H9 (cell line): ENCODE measurements around the gene CCSER1. TPM values are rescaled to one million over a fixed set of nuclear protein-coding genes. Genes with fewer than 3 reads are reported as not detected.

Source experiments
- DNase-seq: peaks from one replicate; pipeline ENCODE4 v3.0.0-alpha.2; 2017
- H2AFZ ChIP-seq: one replicate; pipeline ENCODE4 v1.6.1; 2013; ENCODE audit warnings: mild to moderate bottlenecking, low read length, control low read depth, moderate library complexity
- H2AK5ac ChIP-seq: 2 replicates; pipeline ENCODE4 v1.6.1; 2013; ENCODE audit warnings: low read length, control low read depth, mixed read lengths; ENCODE audit not compliant: insufficient read length
- H2BK120ac ChIP-seq: one replicate; pipeline ENCODE4 v1.6.1; 2013; ENCODE audit warnings: low read depth, mild to moderate bottlenecking, low read length, control low read depth, inconsistent platforms; ENCODE audit not compliant: poor library complexity, severe bottlenecking
- H2BK12ac ChIP-seq: 2 replicates; pipeline ENCODE4 v1.6.1; 2013; ENCODE audit warnings: low read length, control low read depth, mixed read lengths, low read depth; ENCODE audit not compliant: insufficient read length
- H2BK15ac ChIP-seq: 2 replicates; pipeline ENCODE4 v1.6.1; 2013; ENCODE audit warnings: low read depth, low read length, control low read depth
- H2BK20ac ChIP-seq: one replicate; pipeline ENCODE4 v1.6.1; 2013; ENCODE audit warnings: low read depth, mild to moderate bottlenecking, low read length, control low read depth, inconsistent platforms; ENCODE audit not compliant: poor library complexity, severe bottlenecking
- H2BK5ac ChIP-seq: 2 replicates; pipeline ENCODE4 v1.6.1; 2013; ENCODE audit warnings: low read length, control low read depth, mixed read lengths; ENCODE audit not compliant: insufficient read length
- H3K14ac ChIP-seq: 2 replicates; pipeline ENCODE4 v1.6.1; 2013; ENCODE audit warnings: low read length, control low read depth; ENCODE audit not compliant: insufficient read depth
- H3K18ac ChIP-seq: 2 replicates; pipeline ENCODE4 v1.6.1; 2013; ENCODE audit warnings: low read depth, mild to moderate bottlenecking, mixed read lengths, low read length, control low read depth; ENCODE audit not compliant: insufficient read length
- H3K23ac ChIP-seq: 2 replicates; pipeline ENCODE4 v1.6.1; 2013; ENCODE audit warnings: low read length, control low read depth, mixed read lengths, low read depth; ENCODE audit not compliant: insufficient read length
- H3K23me2 ChIP-seq: 2 replicates; pipeline ENCODE4 v1.6.1; 2013; ENCODE audit warnings: low read depth, mild to moderate bottlenecking, mixed read lengths, low read length, control low read depth; ENCODE audit not compliant: insufficient read length, poor library complexity, severe bottlenecking
- H3K27ac ChIP-seq: 2 replicates; pipeline ENCODE4 v1.5.1; 2013; ENCODE audit warnings: low read length, control low read depth, mixed read lengths, low read depth; ENCODE audit not compliant: insufficient read length
- H3K27me3 ChIP-seq: 2 replicates; pipeline ENCODE4 v1.6.1; 2013; ENCODE audit warnings: low read length, control low read depth, inconsistent platforms; ENCODE audit not compliant: insufficient read depth
- H3K4ac ChIP-seq: 2 replicates; pipeline ENCODE4 v1.6.1; 2013; ENCODE audit warnings: low read depth, mild to moderate bottlenecking, control low read depth, inconsistent platforms, low read length, moderate library complexity
- H3K4me1 ChIP-seq: 2 replicates; pipeline ENCODE4 v1.6.1; 2013; ENCODE audit warnings: low read length, control low read depth, inconsistent platforms; ENCODE audit not compliant: insufficient read depth
- H3K4me2 ChIP-seq: 2 replicates; pipeline ENCODE4 v1.6.1; 2013; ENCODE audit warnings: low read length, control low read depth, mixed read lengths; ENCODE audit not compliant: insufficient read length, insufficient read depth
- H3K56ac ChIP-seq: 2 replicates; pipeline ENCODE4 v1.6.1; 2013; ENCODE audit warnings: low read depth, mild to moderate bottlenecking, mixed read lengths, low read length, control low read depth; ENCODE audit not compliant: insufficient read length
- H3K79me1 ChIP-seq: 2 replicates; pipeline ENCODE4 v1.6.1; 2013; ENCODE audit warnings: low read depth, mild to moderate bottlenecking, moderate library complexity, low read length, control low read depth, inconsistent platforms; ENCODE audit not compliant: insufficient read depth, poor library complexity, severe bottlenecking
- H3K79me2 ChIP-seq: 2 replicates; pipeline ENCODE4 v1.6.1; 2013; ENCODE audit warnings: low read length, control low read depth, inconsistent platforms; ENCODE audit not compliant: insufficient read depth
- H3K9ac ChIP-seq: 2 replicates; pipeline ENCODE4 v1.6.1; 2013; ENCODE audit warnings: low read length, control low read depth, mixed read lengths; ENCODE audit not compliant: insufficient read length; ENCODE audit errors: extremely low read depth
- H3K9me3 ChIP-seq: one replicate; pipeline ENCODE4 v1.6.1; 2013; ENCODE audit warnings: low read depth, low read length, inconsistent platforms; ENCODE audit not compliant: control insufficient read depth
- H3T11ph ChIP-seq: one replicate; pipeline ENCODE4 v1.6.1; 2013; ENCODE audit warnings: mild to moderate bottlenecking, low read length, control low read depth, inconsistent platforms
- H4K20me1 ChIP-seq: one replicate; pipeline ENCODE4 v1.6.1; 2013; ENCODE audit not compliant: control insufficient read depth, insufficient read length, insufficient read depth
- H4K5ac ChIP-seq: 2 replicates; pipeline ENCODE4 v1.6.1; 2013; ENCODE audit warnings: low read depth, mild to moderate bottlenecking, mixed read lengths, low read length, control low read depth; ENCODE audit not compliant: insufficient read length
- H4K8ac ChIP-seq: replicated peaks from 2 replicates; pipeline ENCODE4 v1.6.1; 2013; ENCODE audit warnings: low read length, control low read depth, mixed read lengths, low read depth; ENCODE audit not compliant: insufficient read length
- H4K91ac ChIP-seq: 2 replicates; pipeline ENCODE4 v1.6.1; 2013; ENCODE audit warnings: low read depth, mild to moderate bottlenecking, moderate library complexity, mixed read lengths, low read length, control low read depth; ENCODE audit not compliant: insufficient read length
- H3K27ac Mint-ChIP-seq, 3 experiments: 2 replicates in 2 of 3; 3 replicates in 1 of 3; pipeline ENCODE4 v1.8.0; 2020 to 2021; ENCODE audit warnings: mixed read lengths in 3 of 3, mild to moderate bottlenecking in 1 of 3, moderate library complexity in 1 of 3
- H3K27me3 Mint-ChIP-seq: 2 replicates; pipeline ENCODE4 v1.8.0; 2021; ENCODE audit warnings: low read depth, mild to moderate bottlenecking, moderate library complexity, mixed read lengths
- H3K36me3 Mint-ChIP-seq, 3 experiments: 2 replicates in 2 of 3; 3 replicates in 1 of 3; pipeline ENCODE4 v1.8.0; 2020 to 2021; ENCODE audit warnings: low read depth in 3 of 3, mixed read lengths in 3 of 3; ENCODE audit not compliant: insufficient read depth in 1 of 3
- H3K4me1 Mint-ChIP-seq, 2 experiments: 2 replicates each; pipeline ENCODE4 v1.8.0; 2020; ENCODE audit warnings: mixed read lengths in 2 of 2
- H3K4me3 Mint-ChIP-seq, 2 experiments: 2 replicates in 1 of 2; 3 replicates in 1 of 2; pipeline ENCODE4 v1.8.0; 2020 to 2021; ENCODE audit warnings: mild to moderate bottlenecking in 2 of 2, mixed read lengths in 2 of 2, moderate library complexity in 1 of 2
- H3K9me3 Mint-ChIP-seq, 2 experiments: 2 replicates in 1 of 2; 3 replicates in 1 of 2; pipeline ENCODE4 v1.8.0; 2020; ENCODE audit warnings: mild to moderate bottlenecking in 2 of 2, mixed read lengths in 2 of 2, moderate library complexity in 1 of 2
- CTCF ChIP-seq: fragments of 200-600 bp; sonication (generic); conservative IDR thresholded peaks from 3 replicates; pipeline ENCODE4 v1.8.0; 2021; ENCODE audit warnings: antibody characterized with exemption, mild to moderate bottlenecking
- WGBS: extraction: QIAGEN DNeasy Blood & Tissue Kit; methylation state at CpG from one replicate; pipeline ENCODE4 v1.1.7; 2013; ENCODE audit warnings: missing lambda C conversion rate, low lambda C conversion rate, mixed read lengths; ENCODE audit not compliant: insufficient read length; ENCODE audit errors: extremely low coverage; 5-methylcytosine and 5-hydroxymethylcytosine counted together
- total RNA-seq: library from RNA; stranded (reverse); gene quantifications from 2 replicates; pipeline ENCODE4 v1.2.1, GENCODE V29; 2021

Gene CCSER1
- total RNA-seq, 1 experiment from 2014 or later = 0.37 TPM

- no peak overlapping the region for H3K4me2 ChIP-seq
- WGBS = no CpG with 5 or more reads among the region's 2 CpGs
- H2BK12ac ChIP-seq = no peak overlapping the region
Observed at GRCh38 chr4:90503677-90504076, 376.5 kb downstream of the CCSER1 start.

More at GRCh38 chr4:90503677-90504076, 376.5 kb downstream of the CCSER1 start:
- H3K79me2 ChIP-seq = no peaks in the 10 kb centered on the region
- H3K14ac ChIP-seq = no peak overlapping the region
- Mint-ChIP-seq H3K36me3 (peaks cover 31 to 64% (median 41%) of the 10 kb centered on the region in 3 experiments), H3K9me3 (peaks cover 51 to 57% of the 10 kb centered on the region in 2 experiments), H3K4me1 (no peaks in the 10 kb centered on the region), H3K4me3 (no peak overlapping the region), H3K27me3 (no peaks in the 10 kb centered on the region), H3K27ac (no peak overlapping the region)
- no peak overlapping the region for H3K9ac ChIP-seq
- H3K9me3 ChIP-seq = peaks cover 25% of the 10 kb centered on the region
- H3K4me1 ChIP-seq = no peaks in the 10 kb centered on the region
- H3K56ac ChIP-seq = no peak overlapping the region
- H3K18ac ChIP-seq = no peak overlapping the region
- no peak for DNase-seq
- no peak overlapping the region for H4K5ac ChIP-seq
- H2BK15ac ChIP-seq = no peak overlapping the region
- no peak for TF ChIP-seq CTCF
- no peak overlapping the region for H2AK5ac ChIP-seq
- H3K27me3 ChIP-seq = no peaks in the 10 kb centered on the region
- H2AFZ ChIP-seq = no peak overlapping the region
- no peak overlapping the region for H2BK120ac ChIP-seq
- no peak overlapping the region for H2BK20ac ChIP-seq
- H4K20me1 ChIP-seq = no peaks in the 10 kb centered on the region
- H3K23ac ChIP-seq = no peak overlapping the region
- H4K91ac ChIP-seq = no peak overlapping the region
- no peaks in the 10 kb centered on the region for H3K79me1 ChIP-seq
- no peak overlapping the region for H2BK5ac ChIP-seq
- H3K23me2 ChIP-seq = no peaks in the 10 kb centered on the region
- no peak overlapping the region for H4K8ac ChIP-seq
- no peak overlapping the region for H3K27ac ChIP-seq
- no peak overlapping the region for H3T11ph ChIP-seq
- no peak overlapping the region for H3K4ac ChIP-seq
